ENCODE results near the gene NUBP2.

Gene NUBP2

DNA sequence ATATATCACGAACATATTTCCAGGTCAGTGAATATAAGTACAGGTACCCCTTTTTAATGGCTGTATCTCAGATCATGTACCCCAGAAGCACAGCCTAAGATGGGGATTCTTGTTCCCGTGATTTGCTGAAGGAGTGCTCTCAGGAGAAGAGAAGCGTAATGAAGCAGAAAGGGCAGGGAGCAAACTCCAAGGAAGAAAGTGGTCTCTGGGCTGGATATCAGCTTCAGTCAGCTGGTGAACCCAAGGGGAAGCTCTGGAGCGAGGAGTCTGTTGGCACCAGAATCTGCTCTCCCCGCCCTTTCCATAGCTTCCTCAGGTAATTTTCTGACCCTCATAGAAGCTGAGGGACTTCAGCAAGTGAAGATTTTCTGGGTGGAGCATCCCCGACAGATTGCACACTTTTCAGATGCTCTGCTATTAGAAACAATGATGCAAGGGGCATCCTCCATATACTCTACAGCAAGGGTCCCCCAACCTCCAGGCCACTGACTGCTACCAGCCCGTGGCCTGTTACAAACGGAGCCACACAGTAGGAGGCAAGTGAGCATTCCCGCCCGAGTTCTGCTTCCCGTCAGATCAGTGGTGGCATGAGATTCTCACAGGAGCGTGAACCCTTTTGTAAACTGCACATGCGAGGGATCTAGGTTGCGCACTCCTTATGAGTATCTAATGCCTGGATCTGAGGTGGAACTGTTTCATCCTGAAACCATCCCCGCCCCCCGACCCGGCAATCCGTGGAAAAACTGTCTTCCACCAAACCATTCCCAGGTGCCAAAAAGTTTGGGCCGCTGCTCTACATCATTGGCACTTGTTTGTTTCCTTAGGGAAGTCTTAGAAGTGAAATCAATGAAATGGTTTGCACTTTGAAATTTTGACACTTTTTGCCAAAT lies 48.7 kb downstream of the NUBP2 start:
- DNase-seq: no peak

DNA sequence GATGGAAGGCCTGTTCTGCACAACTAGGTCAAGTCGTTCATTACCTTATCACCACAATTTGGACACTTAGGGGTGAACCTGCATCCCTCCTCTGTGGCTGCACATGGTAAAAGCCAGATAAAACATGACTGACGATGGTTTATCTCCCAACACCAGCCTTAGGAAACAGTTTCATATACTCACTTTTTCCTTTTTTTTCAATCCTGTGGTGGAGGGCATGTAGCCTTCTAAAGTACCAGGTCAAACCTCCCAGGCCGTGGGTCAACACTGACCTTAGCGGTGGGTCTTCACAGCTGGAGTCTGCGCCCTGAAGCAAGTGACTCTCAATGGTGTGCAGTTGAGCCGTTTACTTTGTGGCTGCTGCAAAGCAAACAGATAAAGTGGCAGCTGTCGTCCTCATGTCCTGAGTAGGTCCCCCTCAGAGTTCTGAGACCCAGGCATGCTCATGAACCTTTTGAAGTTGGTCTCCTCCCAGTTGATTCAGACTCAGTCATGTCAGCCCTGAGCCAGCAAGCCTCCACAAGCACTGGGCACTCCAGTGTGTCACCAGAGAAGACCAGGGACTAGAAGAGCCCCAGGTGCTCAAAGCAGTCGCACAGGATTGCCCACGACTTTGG lies 50.2 kb downstream of the NUBP2 start:
- DNase-seq: no peak

DNA sequence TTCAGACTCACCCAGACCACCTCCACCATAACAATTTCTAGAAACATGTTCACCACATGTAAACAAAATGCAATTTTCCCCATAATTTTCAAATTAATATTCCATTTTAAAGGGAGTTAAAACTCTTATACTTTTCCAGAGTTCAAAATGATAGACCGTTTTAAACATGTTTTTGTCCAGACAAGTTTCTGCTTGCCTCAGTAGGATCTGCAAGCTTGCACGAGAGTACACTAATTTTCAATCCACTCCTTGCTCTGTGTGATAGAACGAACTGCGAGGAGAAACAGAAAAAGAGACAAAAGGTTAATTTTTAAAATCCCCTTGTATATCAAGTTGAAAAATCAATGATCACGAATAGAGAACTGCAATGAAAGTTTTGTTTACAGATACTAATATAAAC lies 51.3 kb downstream of the NUBP2 start:
- no peak for DNase-seq

Measured in activated CD4-positive, alpha-beta T cell treated with anti-CD3 and anti-CD28 coated beads, Interleukin-2, amount 50 U/mL, for 48 hours (primary cell).